GM18502 (cell line): ENCODE data around the gene IFT88.
A peak's percentile ranks its signal among the peaks of the same experiment; 100 is the strongest.

Experiments
- ATAC-seq: cut with Tn5 transposase; IDR thresholded peaks from one replicate; pipeline ENCODE4 v1.9.1; 2021; ENCODE audit warnings: mild to moderate bottlenecking; ENCODE audit not compliant: unreplicated experiment, poor library complexity

IFT88 gene

GRCh38 chr13:20684041-20684440, 117.1 kb downstream of the IFT88 start:
- no peak for ATAC-seq

DNA sequence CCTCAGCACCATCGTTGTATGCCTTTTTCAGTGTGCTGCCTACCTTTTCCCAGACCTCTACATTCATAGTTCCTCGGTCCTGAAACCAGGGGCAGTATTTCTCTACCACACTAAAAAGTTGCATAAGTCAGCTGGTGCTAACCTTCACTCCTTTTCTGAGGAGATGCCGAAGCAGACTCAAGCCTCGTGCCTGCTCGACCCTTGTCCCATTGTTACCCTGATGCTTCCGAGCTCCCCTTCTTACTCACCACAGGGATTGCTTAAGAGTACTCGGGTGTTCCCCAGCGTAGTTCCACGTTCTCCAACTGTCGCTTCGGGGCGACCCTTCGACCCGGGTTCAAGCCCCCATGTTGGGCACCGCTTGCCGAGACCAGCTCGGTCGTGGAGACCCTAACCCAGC, 117.6 kb downstream of the IFT88 start:
- ATAC-seq, result no peak

- ATAC-seq, result no peak
Measured at GRCh38 chr13:20685092-20685491, 118.1 kb downstream of the IFT88 start.

- ATAC-seq, result no peak
Measured at GRCh38 chr13:20686167-20686566, 119.2 kb downstream of the IFT88 start.

DNA sequence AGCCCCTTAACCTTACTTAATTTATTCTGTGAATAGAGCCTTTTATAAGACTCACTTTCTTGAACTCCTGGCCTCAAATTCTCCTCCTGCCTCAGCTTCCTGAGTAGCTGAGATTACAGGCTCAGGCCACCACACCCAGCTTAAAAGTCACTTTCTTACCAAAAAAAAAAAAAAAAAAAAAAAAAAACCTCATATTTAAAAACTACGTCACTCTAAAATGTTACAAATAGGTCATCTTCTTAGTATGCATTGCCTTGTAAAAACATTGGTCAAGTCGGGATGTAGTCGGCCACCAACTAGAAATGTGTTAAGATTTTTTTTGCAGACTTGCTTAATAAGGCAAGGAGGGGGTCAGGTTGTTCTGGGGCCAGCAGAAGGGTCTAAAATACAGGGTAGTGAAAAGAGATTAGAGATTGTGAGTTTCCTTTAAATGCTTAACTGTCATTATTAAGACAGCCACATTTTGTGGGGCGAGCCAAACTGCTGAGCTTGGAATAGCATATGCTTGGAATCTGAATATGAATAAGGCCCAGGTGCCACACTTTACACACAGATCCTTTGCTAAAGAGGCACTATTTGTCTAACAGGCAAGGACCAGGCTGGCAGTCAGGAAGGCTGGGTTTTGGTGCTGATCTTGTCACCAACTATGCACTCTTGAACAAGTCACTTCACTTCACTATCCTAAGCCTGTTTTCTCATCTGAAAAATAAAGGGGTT, 120.1 kb downstream of the IFT88 start:
- no peak for ATAC-seq

DNA sequence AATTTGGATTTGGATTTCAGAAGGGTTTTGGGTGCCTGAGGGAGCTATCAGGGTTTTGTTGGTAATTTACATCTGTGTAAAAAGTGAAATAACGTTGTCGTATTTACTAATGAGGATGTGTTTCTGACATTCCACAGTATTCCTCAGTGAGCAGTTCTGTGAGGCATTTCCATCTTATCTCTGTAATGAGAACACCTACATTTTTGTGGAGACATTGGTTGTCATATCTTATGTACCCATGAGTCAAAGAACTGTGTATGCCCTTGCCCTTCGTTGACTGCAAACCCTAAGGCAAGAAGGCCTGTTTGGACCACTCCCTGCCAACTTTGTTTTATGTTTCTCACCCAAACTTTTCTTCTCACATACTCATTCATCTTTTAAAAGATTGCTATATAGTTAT, 122.3 kb downstream of the IFT88 start:
- no peak for ATAC-seq

GRCh38 chr13:20691616-20692015, 124.7 kb downstream of the IFT88 start:
- ATAC-seq, result no peak

- ATAC-seq, result no peak
Measured at GRCh38 chr13:20696073-20696472, 129.1 kb downstream of the IFT88 start.

DNA sequence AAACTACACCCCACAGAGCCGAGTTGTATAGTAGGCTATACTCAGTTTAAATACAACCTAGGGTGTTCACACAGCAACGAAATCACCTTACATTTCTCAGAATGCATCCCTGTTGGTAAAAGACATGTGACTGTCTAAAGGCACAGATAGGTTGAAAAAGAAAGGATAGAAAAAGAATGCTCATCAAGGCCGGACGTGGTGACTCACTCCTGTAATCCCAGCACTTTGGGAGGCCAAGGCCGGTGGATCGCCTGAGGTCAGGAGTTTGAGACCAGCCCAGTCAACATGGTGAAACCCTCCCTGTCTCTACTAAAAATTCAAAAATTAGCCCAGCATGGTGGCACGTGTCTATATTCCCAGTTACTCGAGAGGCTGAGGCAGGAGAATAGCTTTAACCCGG, 132.8 kb downstream of the IFT88 start:
- ATAC-seq, result no peak

DNA sequence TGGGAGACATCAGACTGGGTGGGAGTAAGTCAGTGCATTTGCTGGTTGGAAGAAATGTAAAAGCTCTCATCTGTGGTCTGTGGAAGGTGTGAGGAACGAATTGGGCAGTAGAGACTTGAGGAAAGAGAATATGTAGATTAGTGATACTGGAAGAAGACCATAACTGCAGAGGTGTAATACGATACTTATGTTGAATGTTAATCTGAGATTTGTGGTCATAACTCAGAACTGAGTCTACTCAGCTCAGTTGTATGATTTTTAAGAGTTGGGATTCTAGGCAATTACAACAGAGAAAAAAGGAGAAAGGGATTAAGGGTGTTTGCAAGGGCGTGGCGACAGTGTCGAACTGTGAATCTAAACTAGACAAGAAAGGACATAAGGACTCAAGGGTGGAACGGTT, 133.3 kb downstream of the IFT88 start:
- no peak for ATAC-seq

GRCh38 chr13:20701461-20701860, 134.5 kb downstream of the IFT88 start:
- no peak for ATAC-seq

GRCh38 chr13:20702530-20702914, 135.6 kb downstream of the IFT88 start:
- no peak for ATAC-seq

DNA sequence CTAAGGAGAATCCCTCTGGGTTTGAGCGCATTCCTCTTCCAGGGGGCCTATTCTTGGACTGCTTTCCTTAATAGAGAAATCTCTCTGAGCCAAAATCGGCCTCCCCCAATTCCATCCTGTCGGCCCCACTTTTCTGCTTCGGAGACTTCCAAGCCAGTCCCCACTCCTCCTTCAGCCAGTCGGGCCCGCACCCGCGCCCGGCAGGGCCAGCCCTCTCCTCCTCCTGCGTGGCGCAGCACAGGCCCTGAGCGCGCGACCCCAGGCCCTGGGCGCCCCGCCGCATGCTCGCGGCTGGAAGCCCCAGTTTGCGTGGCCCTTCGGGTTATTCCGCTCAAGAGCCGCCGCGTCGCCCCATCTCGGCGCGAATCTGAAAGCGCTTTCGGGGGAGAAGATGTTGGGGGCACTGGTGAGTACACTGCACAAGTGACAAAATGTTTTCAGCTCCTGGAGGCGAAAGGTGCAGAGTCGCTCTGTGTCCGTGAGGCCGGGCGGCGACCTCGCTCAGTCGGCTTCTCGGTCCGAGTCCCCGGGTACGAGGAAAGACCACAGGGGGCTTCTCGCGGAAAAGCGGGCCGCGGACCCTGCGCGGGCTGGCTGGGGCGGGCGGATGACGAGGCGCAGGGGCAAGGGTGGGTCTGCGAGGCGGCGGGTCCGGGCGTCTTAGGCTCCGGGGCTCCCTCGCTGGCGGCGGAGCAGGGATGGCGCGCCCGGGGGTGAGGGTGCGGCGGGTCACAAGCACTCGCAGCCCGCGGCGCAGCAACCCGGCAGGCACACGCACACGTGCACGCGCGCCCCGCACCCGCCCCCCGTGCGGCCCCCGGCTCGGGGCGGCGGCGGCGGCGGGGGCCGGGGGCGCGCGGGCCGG, 136.2 kb downstream of the IFT88 start, which contains the start of gene IL17D:
Gene IL17D (plus strand): TSS at position 785 of the 865 bp plus-strand sequence. CDS start 303 bp downstream, outside the sequence.
- ATAC-seq, result peak; percentile 34

DNA sequence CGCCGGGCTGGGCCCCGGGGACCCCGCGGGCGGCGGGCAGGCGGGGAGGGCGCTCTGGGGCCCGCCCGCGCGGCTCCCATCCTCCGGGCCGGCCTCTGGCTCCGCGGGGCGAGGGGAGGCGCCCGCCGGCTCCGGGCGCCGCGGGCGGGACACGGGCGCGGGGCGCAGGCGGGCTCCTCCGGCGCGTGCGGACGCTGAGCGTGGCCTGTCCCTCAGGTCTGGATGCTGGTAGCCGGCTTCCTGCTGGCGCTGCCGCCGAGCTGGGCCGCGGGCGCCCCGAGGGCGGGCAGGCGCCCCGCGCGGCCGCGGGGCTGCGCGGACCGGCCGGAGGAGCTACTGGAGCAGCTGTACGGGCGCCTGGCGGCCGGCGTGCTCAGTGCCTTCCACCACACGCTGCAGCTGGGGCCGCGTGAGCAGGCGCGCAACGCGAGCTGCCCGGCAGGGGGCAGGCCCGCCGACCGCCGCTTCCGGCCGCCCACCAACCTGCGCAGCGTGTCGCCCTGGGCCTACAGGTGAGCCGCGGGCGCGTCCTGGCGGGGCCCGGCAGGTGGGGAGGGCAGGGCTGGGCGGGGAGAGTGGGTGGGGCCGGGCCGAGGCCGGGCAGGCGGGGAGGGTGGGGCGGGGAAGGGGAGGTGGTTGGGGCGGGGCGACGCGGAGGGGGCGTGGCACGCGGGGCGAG, 137.0 kb downstream of the IFT88 start:
- ATAC-seq, result peak; percentile 87

- no peak for ATAC-seq
Measured at GRCh38 chr13:20704459-20705069, 137.6 kb downstream of the IFT88 start.

- no peak for ATAC-seq
Measured at GRCh38 chr13:20706661-20707060, 139.7 kb downstream of the IFT88 start.

- no peak for ATAC-seq
Measured at GRCh38 chr13:20708216-20708615, 141.3 kb downstream of the IFT88 start.

DNA sequence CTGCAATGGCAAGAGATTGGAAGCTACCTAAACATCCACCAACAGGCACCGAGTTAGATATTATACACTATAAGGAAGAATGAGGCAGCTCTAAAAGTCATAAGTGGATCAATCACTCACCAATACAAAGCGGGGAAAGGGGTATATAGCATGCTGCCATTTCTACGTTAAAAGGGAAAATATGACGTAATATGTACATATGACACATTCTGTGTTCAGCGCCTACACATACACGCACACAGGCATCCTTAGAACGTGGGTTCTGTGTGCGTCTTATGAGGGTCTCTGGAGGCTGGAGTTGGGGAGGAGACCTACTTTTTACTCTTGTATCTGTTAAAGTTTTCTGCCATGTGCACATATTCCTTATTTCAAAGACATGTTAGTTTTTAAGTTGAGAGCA, 142.4 kb downstream of the IFT88 start:
- ATAC-seq, result no peak

- ATAC-seq, result no peak
Measured at GRCh38 chr13:20709782-20710181, 142.8 kb downstream of the IFT88 start.

DNA sequence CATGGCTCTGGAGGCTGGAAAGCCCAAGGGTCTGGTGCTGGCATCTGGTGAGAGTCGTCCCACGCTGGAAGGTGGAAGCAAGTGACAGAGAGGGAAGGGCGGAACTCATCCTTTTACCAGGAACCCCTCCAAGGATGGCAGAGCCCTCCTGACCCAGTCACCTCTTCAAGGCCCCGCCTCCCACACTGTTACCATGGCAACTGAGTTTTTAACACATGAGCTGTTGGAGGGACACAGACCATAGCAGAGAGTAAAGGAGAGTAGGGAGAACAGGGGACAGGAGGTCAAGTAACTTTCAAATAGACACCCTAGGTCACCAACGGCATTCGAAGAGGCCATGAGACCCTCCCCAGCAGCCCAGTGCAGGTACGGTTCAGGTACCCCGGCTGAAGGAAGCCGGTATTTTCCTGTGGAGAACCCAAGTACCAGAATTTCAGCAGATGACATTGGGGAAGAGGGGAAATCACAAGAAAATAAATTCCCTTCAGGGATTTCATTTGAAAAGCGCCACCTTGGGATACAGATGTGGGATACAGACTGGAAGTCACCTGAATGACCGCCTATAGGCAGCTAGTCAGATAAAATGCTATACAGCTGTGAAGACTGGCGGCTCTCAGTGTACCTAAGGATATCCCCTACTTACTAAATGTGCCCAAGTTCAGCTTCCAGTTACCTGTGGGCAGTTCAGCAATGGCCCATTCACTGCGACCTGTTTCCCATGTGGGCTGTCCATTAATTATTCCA, 144.5 kb downstream of the IFT88 start:
- no peak for ATAC-seq
